WI38 (cell line): Measurements from ENCODE around the gene NT5C3A.

Experiments
- H3K4me3 ChIP-seq: 2 replicates; pipeline ENCODE4 v1.5.1; 2011; ENCODE audit warnings: low read depth, mild to moderate bottlenecking, control low read depth, low read length
- TF ChIP-seq, protein P1 (sequence below): IDR thresholded peaks from 2 replicates; pipeline ENCODE4 v1.5.1; 2012; ENCODE audit warnings: low read depth, mild to moderate bottlenecking, control low read depth, low read length

NT5C3A gene

DNA sequence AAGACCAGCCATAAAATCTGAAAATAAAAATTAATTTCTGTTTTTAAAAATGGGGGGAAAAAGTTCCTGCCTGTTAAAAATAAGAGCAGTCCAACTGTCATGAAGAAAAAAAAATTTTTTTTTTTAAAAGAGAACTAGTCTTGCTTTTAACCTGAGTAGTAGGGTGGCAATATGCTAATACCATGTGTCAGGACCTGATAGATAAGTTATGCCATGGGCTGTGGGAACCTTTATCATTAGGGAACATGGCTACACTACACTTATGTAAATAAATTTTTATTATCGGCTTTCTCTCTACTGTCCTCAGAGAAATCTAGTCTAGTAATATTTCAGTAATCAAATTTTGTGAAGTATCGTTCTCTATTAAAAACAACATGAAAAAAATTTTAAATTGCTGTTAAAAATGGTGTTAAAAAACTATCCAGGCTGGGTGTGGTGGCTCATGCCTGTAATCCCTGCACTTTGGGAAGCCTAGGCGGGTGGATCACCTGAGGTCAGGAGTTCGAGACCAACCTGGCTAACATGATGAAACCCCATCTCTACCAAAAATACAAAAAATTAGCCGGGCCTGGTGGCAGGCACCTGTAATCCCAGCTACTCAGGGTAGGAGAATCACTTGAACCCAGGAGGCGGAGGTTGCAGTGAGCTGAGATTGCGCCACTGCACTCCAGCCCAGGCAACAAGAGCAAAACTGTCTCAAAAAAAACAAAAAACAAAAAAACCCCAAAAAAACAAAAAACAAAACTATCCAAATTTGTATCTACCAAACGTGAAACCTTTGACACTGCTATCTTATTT lies 20.7 kb downstream of the NT5C3A start:
- TF ChIP-seq, protein P1, sequence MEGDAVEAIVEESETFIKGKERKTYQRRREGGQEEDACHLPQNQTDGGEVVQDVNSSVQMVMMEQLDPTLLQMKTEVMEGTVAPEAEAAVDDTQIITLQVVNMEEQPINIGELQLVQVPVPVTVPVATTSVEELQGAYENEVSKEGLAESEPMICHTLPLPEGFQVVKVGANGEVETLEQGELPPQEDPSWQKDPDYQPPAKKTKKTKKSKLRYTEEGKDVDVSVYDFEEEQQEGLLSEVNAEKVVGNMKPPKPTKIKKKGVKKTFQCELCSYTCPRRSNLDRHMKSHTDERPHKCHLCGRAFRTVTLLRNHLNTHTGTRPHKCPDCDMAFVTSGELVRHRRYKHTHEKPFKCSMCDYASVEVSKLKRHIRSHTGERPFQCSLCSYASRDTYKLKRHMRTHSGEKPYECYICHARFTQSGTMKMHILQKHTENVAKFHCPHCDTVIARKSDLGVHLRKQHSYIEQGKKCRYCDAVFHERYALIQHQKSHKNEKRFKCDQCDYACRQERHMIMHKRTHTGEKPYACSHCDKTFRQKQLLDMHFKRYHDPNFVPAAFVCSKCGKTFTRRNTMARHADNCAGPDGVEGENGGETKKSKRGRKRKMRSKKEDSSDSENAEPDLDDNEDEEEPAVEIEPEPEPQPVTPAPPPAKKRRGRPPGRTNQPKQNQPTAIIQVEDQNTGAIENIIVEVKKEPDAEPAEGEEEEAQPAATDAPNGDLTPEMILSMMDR: no peak
- H3K4me3 ChIP-seq: no peak overlapping the region

GRCh38 chr7:33040803-33041516 lies 21.6 kb downstream of the NT5C3A start:
- TF ChIP-seq, protein P1: no peak
- H3K4me3 ChIP-seq: no peak overlapping the region

- TF ChIP-seq, protein P1: no peak
- H3K4me3 ChIP-seq: peak overlapping the region; percentile 51
Observed at GRCh38 chr7:33039903-33040292, 22.7 kb downstream of the NT5C3A start.

GRCh38 chr7:33039257-33039902 lies 23.2 kb downstream of the NT5C3A start:
- TF ChIP-seq, protein P1: no peak
- H3K4me3 ChIP-seq: peak overlapping the region; percentile 51

DNA sequence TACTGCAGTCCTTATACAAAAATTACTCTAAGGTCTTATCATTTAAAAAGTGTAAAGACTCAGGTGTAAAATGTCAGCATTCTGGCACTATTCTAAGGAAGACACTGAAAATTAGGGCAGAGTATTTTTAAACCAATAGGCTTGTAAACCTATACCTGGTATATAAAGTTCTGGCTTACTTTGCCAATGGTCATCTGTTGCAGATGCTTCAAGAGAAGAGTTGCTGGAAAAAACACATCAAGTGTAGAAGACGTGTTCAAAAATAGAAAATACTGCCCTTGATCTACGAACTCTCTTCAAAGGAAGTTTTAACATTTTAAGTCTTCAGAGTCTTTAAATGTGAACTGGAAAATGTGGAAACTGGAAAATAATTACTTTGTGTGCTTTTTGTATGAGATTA lies 23.9 kb downstream of the NT5C3A start:
- no peak overlapping the region for H3K4me3 ChIP-seq
- TF ChIP-seq, protein P1: no peak

- TF ChIP-seq, protein P1: no peak
- H3K4me3 ChIP-seq: no peak overlapping the region
Observed at GRCh38 chr7:33035776-33036175, 26.8 kb downstream of the NT5C3A start.
